ENCODE data around the gene CNIH3. TPM values are rescaled to one million over a fixed set of nuclear protein-coding genes. Genes with fewer than 3 reads are reported as not detected.

CNIH3 gene
- total and polyA plus RNA-seq, 2 donors (not counting 1 experiment from before 2014, with no cell fraction given), result 0.72 to 1.8 TPM

- H3K27ac Mint-ChIP-seq, result no peak overlapping the region
- no peak overlapping the region for H3K9ac ChIP-seq (ENCODE audit: low read length)
- no peak for ATAC-seq (ENCODE audit: low read depth)
- no peaks in the 10 kb centered on the region for H3K4me1 ChIP-seq (ENCODE audit: control insufficient read depth in 2 of 2, insufficient read depth in 2 of 2, low read length in 2 of 2)
- POLR2A ChIA-PET, result no interaction called here
- peaks cover 12% of the 10 kb centered on the region for H3K27me3 Mint-ChIP-seq
- no peaks in the 10 kb centered on the region for H3K27me3 ChIP-seq (replicated peaks in 1 of 4; ENCODE audit: control extremely low read depth in 1 of 4, control insufficient read depth in 3 of 4, insufficient read depth in 4 of 4, low read length in 3 of 4)
- H2AFZ ChIP-seq (ENCODE audit: insufficient read depth, low read depth, low read length, poor library complexity, severe bottlenecking), result no peak overlapping the region
- H3K4me3 Mint-ChIP-seq, result no peak overlapping the region
- intact Hi-C loops (cut with micrococcal nuclease), result no loop called here
- H3K4me2 ChIP-seq (replicated peaks; ENCODE audit: low read depth, low read length, poor library complexity, severe bottlenecking), result no peak overlapping the region
- no peaks in the 10 kb centered on the region for H3K4me1 Mint-ChIP-seq
- H3K27ac ChIP-seq (ENCODE audit: low read length in 2 of 2), result no peak overlapping the region
- DNase-seq, result no peak
- no peak overlapping the region for H3K4me3 ChIP-seq (ENCODE audit: control extremely low read depth in 1 of 5, extremely low read depth in 1 of 5, insufficient read depth in 1 of 5, low read depth in 2 of 5, low read length in 4 of 5)
- no peaks in the 10 kb centered on the region for H3K9me3 Mint-ChIP-seq (ENCODE audit: insufficient read depth)
- no peaks in the 10 kb centered on the region for H4K20me1 ChIP-seq (ENCODE audit: control insufficient read depth, insufficient read depth, low read length, poor library complexity, severe bottlenecking)
- no peaks in the 10 kb centered on the region for H3K36me3 ChIP-seq (replicated peaks in 1 of 2; ENCODE audit: control extremely low read depth in 1 of 2, control insufficient read depth in 1 of 2, extremely low read depth in 1 of 2, insufficient read depth in 2 of 2, low read length in 1 of 2)
- CTCF ChIA-PET, result no interaction called here
- H3K79me2 ChIP-seq (ENCODE audit: control insufficient read depth, insufficient read depth, low read length), result no peaks in the 10 kb centered on the region
- WGBS (ENCODE audit: insufficient coverage), result 87% methylated on average over 6 of the region's 6 CpGs
- TF ChIP-seq CTCF (IDR thresholded peaks at IDR 0.05) (no peak), EZH2 (IDR thresholded peaks at IDR 0.05; ENCODE audit: borderline replicate concordance, insufficient read depth, low read depth, low read length, poor library complexity, severe bottlenecking) (no peak)
- peaks cover 0 to 1% (median 0%) of the 10 kb centered on the region in 3 donors for H3K9me3 ChIP-seq (ENCODE audit: control extremely low read depth in 1 of 3, control insufficient read depth in 2 of 3, insufficient read depth in 1 of 3, low read length in 2 of 3)
These were observed 152.9 kb downstream of the CNIH3 start for GRCh38 chr1:224768971-224769370.

GRCh38 chr1:224769452-224770335 lies 153.6 kb downstream of the CNIH3 start:
- Histone ChIP-seq H3K79me2 (ENCODE audit: control insufficient read depth, insufficient read depth, low read length) (no peaks in the 10 kb centered on the region), H3K27ac (ENCODE audit: low read length in 2 of 2) (no peak overlapping the region), H4K20me1 (ENCODE audit: control insufficient read depth, insufficient read depth, low read length, poor library complexity, severe bottlenecking) (no peaks in the 10 kb centered on the region), H3K9ac (ENCODE audit: low read length) (no peak overlapping the region), H3K4me1 (ENCODE audit: control insufficient read depth in 2 of 2, insufficient read depth in 2 of 2, low read length in 2 of 2) (no peaks in the 10 kb centered on the region), H3K9me3 (ENCODE audit: control extremely low read depth in 1 of 3, control insufficient read depth in 2 of 3, insufficient read depth in 1 of 3, low read length in 2 of 3) (peaks cover 0 to 1% (median 0%) of the 10 kb centered on the region in 3 donors), H2AFZ (ENCODE audit: insufficient read depth, low read depth, low read length, poor library complexity, severe bottlenecking) (no peak overlapping the region), H3K27me3 (replicated peaks in 1 of 4; ENCODE audit: control extremely low read depth in 1 of 4, control insufficient read depth in 3 of 4, insufficient read depth in 4 of 4, low read length in 3 of 4) (no peaks in the 10 kb centered on the region), H3K36me3 (replicated peaks in 1 of 2; ENCODE audit: control extremely low read depth in 1 of 2, control insufficient read depth in 1 of 2, extremely low read depth in 1 of 2, insufficient read depth in 2 of 2, low read length in 1 of 2) (no peaks in the 10 kb centered on the region), H3K4me3 (ENCODE audit: control extremely low read depth in 1 of 5, extremely low read depth in 1 of 5, insufficient read depth in 1 of 5, low read depth in 2 of 5, low read length in 4 of 5) (no peak overlapping the region), H3K4me2 (replicated peaks; ENCODE audit: low read depth, low read length, poor library complexity, severe bottlenecking) (no peak overlapping the region)
- no peak for DNase-seq
- H3K27me3 Mint-ChIP-seq, result peaks cover 12% of the 10 kb centered on the region
- no peak overlapping the region for H3K4me3 Mint-ChIP-seq
- H3K27ac Mint-ChIP-seq, result no peak overlapping the region
- no peak for ATAC-seq (ENCODE audit: low read depth)
- intact Hi-C loops (cut with micrococcal nuclease), result no loop called here
- H3K9me3 Mint-ChIP-seq (ENCODE audit: insufficient read depth), result no peaks in the 10 kb centered on the region
- WGBS (ENCODE audit: insufficient coverage), result 100% methylated on average over 6 of the region's 7 CpGs
- POLR2A ChIA-PET, result no interaction called here
- CTCF ChIA-PET, result interaction anchor here (0.6 kb wide), 1 partner anchor 18 kb away, joined by 3 read pairs; no protein-coding TSS in a partner anchor
- H3K4me1 Mint-ChIP-seq, result no peaks in the 10 kb centered on the region
- TF ChIP-seq CTCF (IDR thresholded peaks at IDR 0.05), result no peak
- TF ChIP-seq EZH2 (IDR thresholded peaks at IDR 0.05; ENCODE audit: borderline replicate concordance, insufficient read depth, low read depth, low read length, poor library complexity, severe bottlenecking), result no peak

Data from B cell (primary cell).